Neural progenitor cell (in vitro differentiated cells): ENCODE results near the gene MVD.

ENCODE experiments used
- EZH2 ChIP-seq: fragments of 200-600 bp; sonication (generic); IDR thresholded peaks from 2 replicates; pipeline ENCODE4 v1.6.1; 2017; ENCODE audit warnings: antibody characterized with exemption, mild to moderate bottlenecking, moderate library complexity
- TF ChIP-seq, protein P1 (sequence below): fragments of 200-600 bp; sonication (generic); IDR thresholded peaks from 2 replicates; pipeline ENCODE4 v1.5.1; 2017; ENCODE audit warnings: antibody characterized with exemption, mild to moderate bottlenecking

DNA sequence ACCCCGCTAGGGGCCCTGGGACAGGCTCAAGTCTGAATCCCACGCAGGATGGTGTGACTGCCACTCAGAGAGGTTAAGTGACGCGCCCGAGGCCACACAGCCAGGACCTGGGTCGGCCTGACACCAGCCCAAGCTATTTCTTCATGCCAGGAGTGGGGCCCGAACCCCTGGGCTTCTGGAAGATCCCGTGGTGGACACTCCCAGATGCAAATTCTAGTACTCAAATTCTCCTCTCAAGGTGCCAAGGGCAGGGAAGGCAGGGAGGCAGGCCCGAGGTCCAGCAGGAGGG lies 19.3 kb downstream of the MVD start:
- TF ChIP-seq, protein P1, sequence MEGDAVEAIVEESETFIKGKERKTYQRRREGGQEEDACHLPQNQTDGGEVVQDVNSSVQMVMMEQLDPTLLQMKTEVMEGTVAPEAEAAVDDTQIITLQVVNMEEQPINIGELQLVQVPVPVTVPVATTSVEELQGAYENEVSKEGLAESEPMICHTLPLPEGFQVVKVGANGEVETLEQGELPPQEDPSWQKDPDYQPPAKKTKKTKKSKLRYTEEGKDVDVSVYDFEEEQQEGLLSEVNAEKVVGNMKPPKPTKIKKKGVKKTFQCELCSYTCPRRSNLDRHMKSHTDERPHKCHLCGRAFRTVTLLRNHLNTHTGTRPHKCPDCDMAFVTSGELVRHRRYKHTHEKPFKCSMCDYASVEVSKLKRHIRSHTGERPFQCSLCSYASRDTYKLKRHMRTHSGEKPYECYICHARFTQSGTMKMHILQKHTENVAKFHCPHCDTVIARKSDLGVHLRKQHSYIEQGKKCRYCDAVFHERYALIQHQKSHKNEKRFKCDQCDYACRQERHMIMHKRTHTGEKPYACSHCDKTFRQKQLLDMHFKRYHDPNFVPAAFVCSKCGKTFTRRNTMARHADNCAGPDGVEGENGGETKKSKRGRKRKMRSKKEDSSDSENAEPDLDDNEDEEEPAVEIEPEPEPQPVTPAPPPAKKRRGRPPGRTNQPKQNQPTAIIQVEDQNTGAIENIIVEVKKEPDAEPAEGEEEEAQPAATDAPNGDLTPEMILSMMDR = no peak
- no peak for TF ChIP-seq EZH2
